NCI-H2227 (cell line): ENCODE results near the gene GNB1L.
A peak's percentile ranks its signal among the peaks of the same experiment; 100 is the strongest.

ENCODE experiments used
- DNase-seq: peaks from one replicate; lab custom pipeline; 2025; ENCODE audit not compliant: unreplicated experiment; lab: John Stamatoyannopoulos, UW

The GNB1L gene

DNA sequence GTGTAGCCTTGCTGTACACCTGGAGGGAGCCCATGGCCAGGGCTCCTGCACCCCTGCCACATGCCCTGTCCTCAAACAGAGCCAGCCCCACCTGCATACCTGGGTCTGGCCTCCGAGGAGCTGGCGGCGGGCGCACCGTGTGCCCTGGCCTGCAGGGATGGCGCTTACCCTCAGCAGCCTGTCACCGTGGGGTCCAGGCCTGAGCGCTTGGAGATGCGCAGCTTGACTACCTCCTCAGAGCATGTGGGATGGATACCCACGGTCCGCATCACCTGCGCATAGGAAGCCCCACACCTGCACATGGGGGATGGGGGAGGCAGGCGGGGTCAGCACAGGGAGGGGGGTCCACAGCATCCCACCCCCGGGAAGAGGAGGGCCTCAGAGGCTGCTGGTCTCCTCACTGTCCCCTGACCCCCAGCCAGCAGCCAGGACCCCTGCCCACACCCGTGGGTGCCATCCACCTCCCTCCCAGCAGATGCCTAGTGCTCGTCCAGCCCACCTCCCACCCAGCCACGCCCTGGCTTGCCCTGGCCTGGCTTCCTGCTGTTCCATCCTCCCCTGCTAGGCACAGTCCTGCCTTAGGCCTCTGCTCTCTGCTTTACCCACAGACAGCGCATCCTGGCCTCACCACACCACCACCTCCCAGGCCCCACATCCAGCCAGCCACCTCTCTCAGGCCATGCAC, 22.4 kb upstream of the GNB1L start:
- DNase-seq, result no peak

DNA sequence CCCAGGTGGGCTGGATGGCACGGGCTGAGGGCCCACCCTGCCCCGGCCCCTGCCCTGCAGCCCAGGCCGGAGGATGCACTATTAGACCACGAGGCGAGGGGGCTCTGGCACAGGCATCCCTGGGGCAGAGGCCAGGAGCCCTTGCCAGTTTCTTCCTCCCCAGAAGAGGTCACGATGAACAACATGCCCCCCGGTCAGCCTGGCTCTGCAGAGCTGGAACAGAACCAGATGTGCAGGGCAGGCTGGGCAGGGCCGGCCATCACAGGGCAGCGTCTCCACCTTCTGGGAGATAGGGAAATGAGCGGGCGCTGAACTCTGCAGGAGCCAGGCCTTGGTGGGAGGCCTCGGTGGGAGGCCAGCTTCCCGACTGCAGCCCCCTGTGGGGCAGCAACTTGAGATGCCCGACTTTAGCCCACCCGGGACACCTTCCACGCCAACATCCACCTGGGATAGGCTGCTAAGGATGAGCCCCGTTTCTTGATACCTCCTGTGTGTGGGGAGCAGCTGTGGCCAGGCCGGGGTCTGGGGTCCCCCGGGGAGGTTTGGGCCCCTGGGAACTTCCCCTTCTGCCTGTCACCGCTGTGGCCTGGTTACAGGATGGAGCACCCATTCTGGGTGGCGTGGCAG, 21.8 kb upstream of the GNB1L start:
- DNase-seq, result no peak

DNA sequence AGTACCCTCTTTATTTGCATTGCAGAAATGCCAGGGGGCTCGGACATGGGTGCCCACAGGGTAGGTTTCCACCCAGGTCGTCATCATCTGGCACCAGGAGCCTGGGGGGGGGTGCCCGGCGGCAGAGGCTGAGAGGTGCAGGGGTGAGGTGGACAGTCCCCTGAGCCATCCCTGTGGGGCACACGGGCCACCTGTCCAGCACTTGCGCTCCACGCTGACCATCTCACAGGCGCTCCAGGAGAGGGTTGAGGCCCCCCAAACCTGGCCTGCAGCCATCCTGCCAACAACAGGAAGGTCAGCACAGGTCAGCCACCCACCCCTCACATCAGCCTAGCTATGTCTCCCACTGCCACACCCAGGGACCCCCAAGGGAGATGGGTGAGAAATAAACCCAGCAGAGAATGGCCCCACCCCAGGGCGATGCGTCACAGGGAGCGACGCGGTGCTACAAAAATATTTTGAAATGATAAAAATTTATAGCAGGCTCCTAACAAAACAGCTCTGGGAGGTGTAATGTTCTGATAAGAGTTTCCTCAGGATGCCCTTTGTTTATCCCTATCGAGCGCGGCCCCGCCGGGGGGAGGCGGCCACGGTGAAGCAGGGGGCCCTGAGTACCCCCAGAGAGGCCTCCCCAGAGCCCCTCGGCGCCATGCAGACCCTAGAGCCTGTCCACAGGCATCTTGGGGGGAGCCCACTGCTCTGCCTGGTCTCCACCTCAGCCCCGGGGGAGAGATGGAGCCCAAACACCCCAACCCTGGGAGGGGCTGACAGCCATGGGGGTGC, 21.0 kb upstream of the GNB1L start:
- no peak for DNase-seq

DNA sequence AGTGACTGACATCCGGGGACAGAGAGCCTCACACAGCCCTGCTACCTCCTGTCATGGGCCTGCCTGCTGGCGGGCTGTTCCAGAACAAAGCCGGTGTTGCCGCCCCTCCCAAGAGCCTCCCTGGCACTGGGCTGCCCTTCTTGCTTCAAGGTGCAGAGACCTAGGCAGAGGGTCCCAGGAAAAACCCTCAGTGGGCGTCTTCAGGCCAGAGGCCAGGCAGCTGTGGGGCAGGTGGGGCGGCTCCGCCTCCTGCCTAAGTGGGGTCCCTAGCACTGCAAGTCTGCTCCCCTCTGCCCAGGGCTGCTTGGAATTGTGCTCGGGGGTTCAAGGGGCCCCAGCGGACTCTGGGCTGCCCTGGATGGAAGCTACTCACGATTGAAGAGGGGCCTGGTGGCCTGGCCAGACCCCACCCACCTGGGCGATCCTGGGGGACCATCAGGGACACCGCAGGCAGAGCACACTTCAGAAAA, 20.4 kb upstream of the GNB1L start:
- DNase-seq, result no peak

DNA sequence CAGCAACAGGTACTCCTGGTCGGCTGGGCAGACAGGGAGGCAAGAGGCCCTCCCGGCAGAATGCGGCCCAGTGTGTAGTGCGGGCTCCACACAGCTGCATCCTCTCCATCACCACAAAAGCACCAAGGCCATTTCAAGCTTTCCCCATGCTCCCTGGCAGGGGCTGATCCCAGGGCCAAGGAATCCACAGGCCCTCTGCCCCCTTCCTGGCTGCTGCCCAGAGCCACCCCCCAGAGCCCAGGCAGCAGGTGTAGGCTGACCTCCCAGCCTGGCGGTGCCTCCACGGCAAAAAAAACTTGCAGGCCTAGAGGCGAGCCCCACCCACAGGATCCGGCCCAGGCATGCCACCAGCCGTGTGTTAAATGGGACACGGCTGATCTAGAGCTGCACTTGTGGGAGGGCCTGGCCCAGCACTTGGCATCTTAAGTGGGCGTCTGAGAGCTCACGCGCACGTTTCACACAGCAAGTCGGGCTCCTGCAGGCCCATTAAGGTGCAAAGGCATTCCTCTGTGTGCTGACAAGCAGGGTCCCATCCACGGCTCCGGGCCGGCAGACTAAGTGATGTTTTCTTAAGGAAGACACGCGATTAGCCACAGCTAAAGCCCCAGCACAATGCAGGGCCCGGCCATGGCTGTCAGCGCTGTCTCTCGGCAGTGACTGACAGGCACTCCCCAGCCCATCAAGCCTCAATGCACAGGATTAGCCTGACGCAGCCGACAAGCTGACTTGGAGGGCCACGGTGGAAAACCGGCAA, 19.8 kb upstream of the GNB1L start:
- peak; percentile 53 for DNase-seq

DNA sequence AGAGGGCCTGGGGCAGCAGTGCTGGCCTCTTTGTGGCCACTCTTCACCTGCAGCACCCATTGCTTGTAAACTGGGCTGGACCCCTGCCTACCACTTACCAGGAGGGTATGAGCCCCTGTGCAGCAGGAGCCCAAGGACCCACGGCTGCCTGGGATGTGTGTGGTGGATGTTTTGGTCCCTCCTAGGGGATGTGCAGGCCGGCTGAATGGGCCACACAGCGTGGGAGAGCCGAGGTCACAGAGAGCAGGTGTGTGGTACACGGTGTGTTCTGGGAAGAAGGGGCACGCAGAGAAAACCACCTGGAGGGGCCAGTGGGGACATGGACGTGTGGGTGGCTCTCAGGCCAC, 19.3 kb upstream of the GNB1L start:
- DNase-seq, result no peak

DNA sequence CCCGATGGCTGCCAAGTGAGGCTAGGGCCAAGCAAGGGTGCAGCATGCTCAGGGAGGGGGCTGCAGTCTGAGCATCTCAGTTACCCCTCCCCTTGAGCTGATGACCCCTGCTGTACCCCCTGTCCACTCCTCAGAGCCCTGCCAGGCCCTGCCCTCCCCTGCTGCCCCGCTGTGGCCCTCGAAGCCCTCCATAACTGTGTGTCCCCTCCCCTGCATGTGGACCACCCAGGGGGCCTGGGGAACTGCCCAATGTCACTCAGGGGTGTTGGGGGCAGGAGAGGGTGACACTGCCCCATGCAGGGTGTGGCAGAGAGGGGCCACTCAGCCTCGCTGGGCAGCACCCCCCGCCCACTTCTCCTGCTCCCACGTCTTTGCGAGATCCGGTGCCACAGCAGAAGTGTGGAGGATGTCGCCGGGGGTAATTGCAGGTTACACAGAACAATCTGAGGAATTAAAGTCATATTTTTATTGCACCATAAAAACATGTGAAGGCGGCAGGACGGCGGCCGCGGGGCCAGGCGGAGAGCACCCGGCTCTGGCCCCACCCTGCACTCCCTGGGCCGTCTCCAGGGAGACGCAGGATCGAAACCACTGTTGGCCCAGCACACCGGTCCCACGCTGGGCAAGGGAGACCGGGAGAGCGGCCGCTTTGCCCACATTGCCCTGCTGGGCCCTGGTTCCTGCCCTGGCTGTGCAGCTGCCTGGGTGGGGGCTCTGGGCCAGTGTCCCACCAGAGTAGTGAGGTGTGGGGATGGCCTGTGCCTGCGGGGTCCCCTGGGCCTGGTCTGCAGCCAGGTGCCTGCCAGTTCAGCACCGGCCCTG, 18.7 kb upstream of the GNB1L start:
- no peak for DNase-seq

DNA sequence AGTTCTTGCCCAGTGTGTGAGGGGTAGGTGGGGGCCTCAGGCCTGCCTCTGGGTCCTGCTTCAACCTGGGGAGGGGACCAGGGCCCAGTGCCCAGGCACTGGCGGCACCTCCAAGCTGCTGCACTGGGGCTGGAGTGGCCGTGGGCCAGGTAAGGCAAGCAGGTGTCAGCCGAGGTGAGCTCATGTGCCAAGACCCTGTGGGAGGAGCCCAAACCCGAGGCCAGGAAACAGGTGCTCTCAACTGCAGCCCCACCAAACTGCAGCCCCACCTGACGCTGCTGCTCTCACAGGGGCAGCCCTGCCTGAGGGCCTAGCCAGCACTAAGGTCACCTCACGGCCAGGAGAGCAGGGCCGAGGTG, 18.1 kb upstream of the GNB1L start:
- no peak for DNase-seq

DNA sequence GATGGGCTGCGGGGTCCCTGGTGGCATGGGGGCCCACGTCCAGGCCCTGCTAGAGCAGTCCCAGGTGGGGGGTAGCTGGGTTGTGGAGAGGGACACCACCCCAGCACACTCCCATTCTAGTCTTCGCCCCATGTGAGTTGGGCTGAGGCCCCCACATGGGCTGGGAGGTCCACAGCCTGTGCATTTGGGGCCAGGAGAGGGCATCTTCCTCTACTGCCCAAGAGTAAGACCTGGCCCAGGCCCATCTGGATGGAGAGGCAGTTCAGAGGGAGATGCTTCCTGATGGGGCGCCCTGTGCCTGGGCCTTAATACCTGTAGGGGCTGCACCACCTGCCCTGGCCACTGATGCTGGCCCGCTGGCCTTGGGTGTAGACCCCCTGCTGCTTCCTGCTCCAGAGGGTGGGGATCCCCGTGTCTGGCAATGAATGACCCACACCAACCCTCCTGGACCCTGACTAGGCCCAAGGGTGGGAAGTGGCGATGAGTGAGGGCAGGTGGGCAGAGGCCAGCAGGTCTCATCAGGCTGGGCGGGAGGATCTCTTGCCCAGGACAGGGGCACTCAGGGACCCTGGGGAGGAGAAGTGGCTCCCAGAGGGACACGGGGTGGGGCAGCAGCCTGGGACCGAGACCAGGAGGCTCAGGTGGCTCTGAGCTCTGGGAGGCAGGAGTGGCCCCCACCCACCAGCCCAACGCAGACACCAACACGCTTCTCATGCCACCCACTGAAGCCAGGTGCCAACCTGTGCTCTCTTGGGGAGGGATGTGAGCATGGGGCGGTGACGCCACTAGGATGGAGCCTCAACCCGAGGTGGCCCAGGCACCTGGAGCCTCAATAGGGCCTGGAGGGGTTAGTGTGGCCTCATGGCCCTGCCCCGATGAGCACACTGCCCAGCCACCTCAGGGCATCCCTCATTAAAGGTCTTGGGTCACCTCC, 17.4 kb upstream of the GNB1L start:
- no peak for DNase-seq

DNA sequence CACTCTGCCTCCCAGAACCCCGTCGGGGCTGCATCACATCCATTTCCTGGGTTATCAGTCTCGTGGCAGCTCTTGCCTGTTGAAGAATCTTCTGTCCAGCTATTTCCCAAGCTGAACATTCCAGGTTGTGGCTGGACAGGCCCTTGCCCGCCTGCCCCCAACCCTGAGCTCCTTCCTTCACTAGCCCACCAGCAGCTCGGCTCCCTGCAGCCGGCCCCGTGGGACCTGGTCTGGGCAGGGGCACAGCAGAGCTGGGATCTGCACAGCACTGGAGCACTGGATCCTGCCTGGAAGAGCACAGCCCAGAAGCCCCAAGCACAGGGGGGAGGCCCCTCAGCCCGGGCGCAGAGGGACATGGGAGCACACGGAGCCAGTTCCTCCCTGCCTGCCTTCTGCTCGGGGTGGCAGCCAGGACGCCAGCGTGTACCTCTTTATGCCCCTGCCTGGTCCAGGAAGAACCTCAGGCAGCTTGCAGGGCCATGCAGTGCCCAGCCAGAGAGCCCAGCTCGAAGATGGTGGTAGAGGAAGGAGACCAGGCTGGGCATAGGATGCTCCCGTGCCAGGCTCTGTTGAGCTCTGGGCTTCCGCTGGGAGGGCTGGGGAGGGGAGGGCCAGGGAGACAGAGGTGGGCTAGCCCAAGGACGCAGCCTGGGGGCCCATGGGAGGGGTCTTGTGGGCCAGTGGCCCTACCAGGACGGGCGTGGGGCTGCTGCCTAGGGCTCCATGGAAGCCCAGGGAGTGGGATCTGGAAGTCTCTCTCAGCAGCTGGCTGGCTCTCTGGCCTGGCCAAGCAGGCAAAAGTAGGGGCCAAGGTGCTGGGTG, 16.6 kb upstream of the GNB1L start:
- no peak for DNase-seq

DNA sequence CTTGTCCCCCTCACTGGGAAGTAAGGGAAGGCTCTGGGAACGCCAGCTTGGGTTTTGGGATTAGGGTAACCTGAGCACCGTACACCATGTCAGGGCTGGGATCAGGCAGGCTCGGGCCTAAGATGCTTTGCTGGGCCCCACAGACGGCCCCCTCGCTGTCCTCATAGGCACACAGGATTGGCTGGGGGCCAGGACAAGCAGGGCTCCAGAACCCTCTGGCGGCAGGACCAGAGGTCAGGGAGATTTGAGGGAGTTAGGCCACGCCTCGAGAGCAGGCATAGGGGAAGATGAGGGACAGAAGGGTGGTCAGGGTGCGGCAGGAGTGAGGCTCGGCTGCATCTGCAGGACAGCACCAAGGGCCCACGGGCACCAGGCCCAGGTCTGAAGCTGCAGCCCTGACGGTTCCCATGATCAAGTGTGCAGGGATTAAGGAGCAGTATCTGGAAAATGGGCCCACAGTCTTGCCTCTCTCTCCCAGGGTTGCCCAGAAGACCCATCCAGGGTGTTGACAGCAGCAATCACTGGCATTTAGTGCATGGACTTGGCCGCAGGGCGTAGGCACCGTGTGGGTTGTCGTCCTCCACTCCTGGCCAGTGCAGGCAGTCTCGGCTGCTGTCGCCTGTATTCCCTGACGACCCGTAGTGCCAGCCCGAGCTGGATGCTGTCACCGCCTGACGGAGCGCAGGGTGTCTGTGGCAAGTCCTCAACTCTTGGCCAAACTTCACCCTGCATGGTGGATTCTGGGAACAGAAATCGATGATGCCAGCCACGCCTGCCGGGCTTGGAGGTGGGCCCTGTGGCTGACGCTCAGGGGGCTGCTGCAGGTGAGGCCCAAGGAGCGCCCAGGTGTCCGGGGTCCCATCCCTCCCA, 15.7 kb upstream of the GNB1L start:
- DNase-seq, result no peak

DNA sequence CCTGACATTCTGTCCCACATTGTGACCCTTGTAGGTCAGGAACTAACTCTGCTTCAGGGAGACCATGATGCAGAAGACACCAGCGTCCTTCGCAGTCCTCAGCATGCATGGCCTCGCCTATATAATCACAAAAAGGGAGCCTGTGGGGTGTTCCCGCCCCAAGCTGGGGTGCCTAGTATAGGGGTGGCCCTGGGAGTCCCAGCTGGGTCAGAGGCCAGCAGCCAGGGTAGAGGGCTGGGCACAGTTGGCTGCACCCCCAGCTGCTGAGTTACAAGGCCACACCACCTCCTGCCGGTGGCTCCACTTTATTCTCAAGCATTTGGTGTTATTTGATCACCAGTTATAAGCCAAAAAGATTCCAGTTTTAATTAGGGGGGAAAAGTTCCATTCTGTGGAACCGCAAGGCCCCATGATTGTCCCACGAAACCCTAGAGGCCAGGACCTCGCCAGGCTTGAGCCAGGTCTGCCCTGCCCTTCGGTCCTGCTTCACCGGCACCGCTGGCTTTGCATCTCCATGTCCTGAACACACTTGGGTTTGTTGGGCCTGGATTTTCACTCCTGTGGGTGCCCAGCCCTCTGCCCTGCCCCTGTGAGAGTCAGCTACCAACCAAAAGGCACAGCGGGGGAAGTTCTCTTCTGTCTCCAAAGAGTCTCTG, 15.0 kb upstream of the GNB1L start:
- no peak for DNase-seq

DNA sequence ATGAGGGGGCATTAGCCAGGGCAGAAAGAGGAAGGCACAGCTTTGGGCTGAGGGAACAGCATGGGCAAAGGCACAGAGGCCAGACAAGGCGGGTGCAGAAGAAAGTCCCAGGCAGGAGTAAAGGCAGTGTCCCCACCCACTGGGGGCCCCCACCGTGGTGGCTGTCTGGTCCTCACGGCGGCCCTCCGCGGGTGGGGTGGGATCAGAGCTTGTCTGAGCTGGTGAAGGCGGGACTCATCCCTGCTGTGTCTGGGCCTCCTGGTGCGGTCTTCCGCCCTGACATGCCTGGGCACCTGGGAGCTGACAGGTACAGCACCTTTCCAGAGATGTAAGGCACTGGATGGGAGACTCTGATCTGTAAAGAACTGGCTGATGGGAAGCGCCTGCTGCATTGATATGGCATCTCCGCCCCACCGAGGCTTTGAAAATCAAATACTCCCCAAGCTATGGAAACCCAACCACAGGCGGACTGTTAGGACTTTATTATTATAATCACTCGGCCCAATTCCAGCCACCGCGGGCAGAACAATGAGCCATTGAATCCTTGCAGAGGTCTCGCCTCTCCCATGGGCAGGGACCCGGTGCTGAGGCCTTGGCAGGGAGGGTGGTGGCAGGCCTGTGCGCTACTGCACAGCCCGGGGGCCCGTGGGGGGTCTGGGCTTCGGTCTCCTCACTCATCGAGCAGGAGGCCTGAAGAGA, 14.2 kb upstream of the GNB1L start:
- no peak for DNase-seq

DNA sequence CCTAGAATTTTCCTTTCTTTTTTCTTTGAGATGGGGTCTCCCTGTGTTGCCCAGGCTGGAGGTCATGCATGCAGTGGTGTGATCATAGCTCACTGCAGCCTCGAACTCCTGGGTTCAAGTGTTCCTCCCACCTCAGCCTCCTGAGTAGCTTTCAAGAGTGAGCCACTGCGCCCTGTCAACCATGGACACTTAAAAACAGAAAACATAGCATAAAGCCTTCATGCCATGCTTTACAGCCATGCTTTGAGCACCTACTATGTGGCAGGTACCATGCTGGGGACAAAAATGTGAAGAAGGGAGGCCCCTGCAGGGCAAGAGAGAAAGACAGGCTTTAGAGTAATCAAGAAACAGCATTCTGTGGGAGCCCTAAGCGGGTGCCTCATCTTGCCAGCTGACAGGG, 13.7 kb upstream of the GNB1L start:
- no peak for DNase-seq

DNA sequence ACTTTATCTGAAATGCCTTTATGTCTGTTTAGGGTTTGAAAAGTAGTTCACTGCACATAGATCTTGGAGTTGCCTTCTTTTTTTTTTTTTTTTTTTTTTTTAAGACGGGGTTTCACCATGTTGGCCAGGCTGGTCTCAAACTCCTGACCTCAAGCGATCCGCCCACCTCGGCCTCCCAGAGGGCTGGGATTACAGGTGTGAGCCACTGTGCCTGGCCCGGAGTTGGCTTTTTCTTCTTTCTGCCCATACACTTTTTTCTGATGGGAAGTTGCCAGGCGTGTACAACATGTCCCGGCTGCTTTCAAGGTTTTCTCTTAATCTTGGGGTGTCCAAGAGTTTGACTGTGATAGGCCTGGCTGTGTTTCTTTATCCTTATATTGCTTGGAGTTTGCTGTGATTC, 12.9 kb upstream of the GNB1L start:
- DNase-seq, result no peak

DNA sequence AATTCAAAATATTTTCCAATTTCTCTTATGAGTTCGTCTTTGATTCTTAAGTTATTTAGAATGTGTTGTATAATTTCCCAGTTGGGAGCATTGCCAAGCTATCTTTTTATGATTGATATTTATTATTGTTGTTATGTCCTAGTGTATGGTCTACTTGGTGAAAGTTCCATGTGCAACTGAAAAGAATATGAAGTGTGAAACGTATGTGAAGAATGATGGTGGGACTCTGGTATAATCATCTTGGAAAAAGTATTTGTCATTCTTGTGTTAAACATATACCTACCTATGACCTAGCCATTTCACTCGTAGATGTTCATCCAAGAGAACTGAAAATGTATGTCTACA, 12.0 kb upstream of the GNB1L start:
- DNase-seq, result no peak
